GM12878 (cell line): ENCODE measurements around the gene PARM1. TPM values are rescaled to one million over a fixed set of nuclear protein-coding genes. Genes with fewer than 3 reads are reported as not detected.

ENCODE experiments used
- ATAC-seq: fragments of 200-7000 bp; cut with Tn5 transposase; 3 replicates; pipeline ENCODE4 v1.9.1; 2020; ENCODE audit warnings: mild to moderate bottlenecking, moderate library complexity
- BruUV-seq: library from RNA; stranded (reverse); fragments of 400-500 nt; replicated peaks from 2 replicates; lab custom pipeline; 2021; lab: Mats Ljungman, UMichigan
- CTCF ChIA-PET: fragments of 300-600 bp; sonication (Branson Sonifier 250); formaldehyde crosslinking; extraction: SDS; loops from one replicate; lab custom pipeline; 2021; ENCODE audit warnings: inconsistent platforms; lab: Yijun Ruan, JAX
- POLR2A ChIA-PET: fragments of 350-600 bp; formaldehyde crosslinking; extraction: SDS; loops from one replicate; lab custom pipeline; 2021; ENCODE audit warnings: inconsistent platforms; lab: Charles Lee
- RAD21 ChIA-PET: fragments of 300-600 bp; sonication (Branson Sonifier 250); formaldehyde crosslinking; loops from one replicate; lab custom pipeline; 2023; ENCODE audit warnings: antibody characterized with exemption; ENCODE audit not compliant: unreplicated experiment; lab: Charles Lee
- SMC1A ChIA-PET: fragments of 300-600 bp; sonication (Branson Sonifier 250); formaldehyde crosslinking; loops from one replicate; lab custom pipeline; 2023; ENCODE audit not compliant: unreplicated experiment, uncharacterized antibody; lab: Charles Lee
- DNase-seq: peaks from one replicate; pipeline ENCODE4 v3.0.0-alpha.2; 2011; ENCODE audit warnings: low read depth, low spot score
- FAIRE-seq: peaks from 3 replicates; lab custom pipeline; 2011; peaks lifted over from hg19 to GRCh38; lab: Jason Lieb, UNC
- H2AFZ ChIP-seq: 2 replicates; pipeline ENCODE4 v1.6.0; 2011; ENCODE audit warnings: low read depth, low read length, control low read depth; ENCODE audit not compliant: control insufficient read depth
- H3K27ac ChIP-seq: 2 replicates; pipeline ENCODE4 v1.5.1; 2011; ENCODE audit warnings: control low read depth; ENCODE audit not compliant: control insufficient read depth, insufficient read depth
- H3K27me3 ChIP-seq, 2 experiments: replicated peaks in 1 of 2; 2 replicates each; pipeline versions ENCODE4 v1.6.0 to v1.6.1; 2011; ENCODE audit warnings: low read length in 1 of 2; ENCODE audit not compliant: control insufficient read depth in 2 of 2, insufficient read depth in 2 of 2
- H3K36me3 ChIP-seq, 2 experiments: 2 replicates each; pipeline ENCODE4 v1.5.1; 2011; ENCODE audit warnings: low read length in 1 of 2; ENCODE audit not compliant: control insufficient read depth in 2 of 2, insufficient read depth in 2 of 2
- H3K4me1 ChIP-seq: 2 replicates; pipeline ENCODE4 v1.6.1; 2011; ENCODE audit warnings: mild to moderate bottlenecking, low read length, moderate library complexity, mixed read lengths; ENCODE audit not compliant: control insufficient read depth, insufficient read depth
- H3K4me2 ChIP-seq: 2 replicates; pipeline ENCODE4 v1.6.0; 2011; ENCODE audit warnings: control low read depth; ENCODE audit not compliant: control insufficient read depth, insufficient read depth
- H3K4me3 ChIP-seq: fragments of 200-600 bp; sonication (generic); 2 replicates; pipeline ENCODE4 v1.5.1; 2016
- H3K79me2 ChIP-seq: 2 replicates; pipeline ENCODE4 v1.6.0; 2011; ENCODE audit warnings: low read length; ENCODE audit not compliant: control insufficient read depth, insufficient read depth
- H3K9ac ChIP-seq: 2 replicates; pipeline ENCODE4 v1.8.0; 2011; ENCODE audit warnings: low read length, control low read depth, mixed read lengths; ENCODE audit not compliant: control insufficient read depth, insufficient read depth
- H3K9me3 ChIP-seq: replicated peaks from 3 replicates; pipeline ENCODE4 v1.5.1; 2011; ENCODE audit warnings: mild to moderate bottlenecking, low read length; ENCODE audit not compliant: control insufficient read depth, insufficient read depth
- H4K20me1 ChIP-seq: 2 replicates; pipeline ENCODE4 v1.6.0; 2011; ENCODE audit not compliant: control insufficient read depth, insufficient read depth
- CEBPB ChIP-seq, 2 experiments: fragments of 150-350 bp in 1 of 2; IDR thresholded peaks; 2 replicates each; pipeline ENCODE4 v1.6.1; 2012 to 2014; ENCODE audit warnings: low read depth in 2 of 2, low read length in 2 of 2, borderline replicate concordance in 1 of 2, inconsistent platforms in 1 of 2
- POU2F2 ChIP-seq: IDR thresholded peaks from 3 replicates; pipeline ENCODE4 v1.6.1; 2011; ENCODE audit warnings: low read depth, mild to moderate bottlenecking, low read length, borderline replicate concordance
- RELA ChIP-seq: fragments of 450-650 bp; IDR thresholded peaks from 2 replicates; pipeline ENCODE4 v1.8.0; 2014; ENCODE audit warnings: borderline replicate concordance; ENCODE audit not compliant: partially characterized antibody
- SIN3A ChIP-seq: IDR thresholded peaks from 2 replicates; pipeline ENCODE4 v1.6.1; 2012; ENCODE audit warnings: low read depth, low read length, improper control_type of control experiment
- ZBED1 ChIP-seq: IDR thresholded peaks from 2 replicates; pipeline ENCODE4 v1.6.1; 2016; ENCODE audit warnings: borderline replicate concordance
- WGBS: methylation state at CpG from one replicate; pipeline ENCODE4 v1.1.6; 2016; ENCODE audit warnings: low lambda C conversion rate; ENCODE audit not compliant: insufficient replicate concordance, insufficient coverage; ENCODE audit errors: missing lambda C conversion rate; 5-methylcytosine and 5-hydroxymethylcytosine counted together
- in situ Hi-C: fragments of 300-500 bp; cut with MboI; formaldehyde crosslinking; loops from 9 replicates; pipeline ENCODE4 v1.14.3; 2018; ENCODE audit warnings: mixed read lengths
- intact Hi-C: fragments of 100-400 bp; cut with micrococcal nuclease; formaldehyde crosslinking; loops from one replicate; pipeline ENCODE4 v1.14.2; 2022; ENCODE audit not compliant: unreplicated experiment
- polyA plus RNA-seq, 11 experiments: library from polyadenylated mRNA; depleted of rRNA in 4 of 11; unstranded in 6 of 11; stranded (reverse) in 5 of 11; fragments of >200 nt; fragmentation: Nextera tagmentation in 4 of 11; fragmentation: Illumina TruSeq in 1 of 11; extraction: Ambion mirVana in 4 of 11; extraction: Trizol in 1 of 11; gene quantifications; 1 replicate in 1 of 11; 2 replicates in 10 of 11; pipeline versions ENCODE4 v1.2.1 to v1.2.3, GENCODE V29; 2011 to 2016; ENCODE audit warnings: inconsistent platforms in 2 of 11, missing spikeins in 2 of 11, low read depth in 1 of 11
- total RNA-seq, 4 experiments: library from RNA; depleted of rRNA in 3 of 4; stranded (reverse); fragments of >200 nt in 3 of 4; fragmentation: Illumina TruSeq in 1 of 4; extraction: Trizol in 1 of 4; gene quantifications; 2 replicates each; pipeline versions ENCODE4 v1.2.1 to v1.2.3, GENCODE V29; 2013 to 2021
- TF ChIP-seq, protein P1 (sequence below): fragments of 450-650 bp; IDR thresholded peaks from 2 replicates; pipeline ENCODE4 v1.6.1; 2017; ENCODE audit warnings: antibody characterized with exemption, mild to moderate bottlenecking, moderate library complexity

Gene PARM1
- total and polyA plus RNA-seq, 10 of the 15 experiments (the other 5 are each of a cell fraction or from before 2014, with no cell fraction given) = 13.9 to 56.2 (median 41.3) TPM

DNA sequence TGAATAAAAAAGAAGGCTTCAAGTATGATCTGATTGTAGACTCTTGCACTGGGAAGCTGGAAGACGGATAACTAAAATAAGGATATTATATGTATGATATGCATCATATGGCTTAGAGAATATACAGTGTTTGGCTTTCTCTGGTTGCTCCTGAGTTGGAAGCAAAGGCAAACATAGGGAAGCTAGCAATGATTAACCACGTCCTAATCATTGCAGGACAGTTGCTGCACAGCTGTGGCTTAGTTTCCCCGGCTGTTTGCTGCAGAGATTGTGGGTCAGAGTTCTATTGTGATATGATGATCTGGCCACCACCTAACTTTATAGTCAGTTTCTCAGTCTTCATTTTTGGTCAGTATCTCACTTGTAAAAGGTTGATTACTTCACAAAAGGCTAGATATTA is 36.3 kb upstream of the PARM1 start (continued):
- TF ChIP-seq POU2F2 = no peak
- TF ChIP-seq CEBPB (IDR thresholded peaks at IDR 0.05; ENCODE audit: borderline replicate concordance in 1 of 2, low read depth in 2 of 2, low read length in 2 of 2) = no peak
- TF ChIP-seq RELA = no peak
- no peak for TF ChIP-seq ZBED1
- TF ChIP-seq SIN3A = no peak

DNA sequence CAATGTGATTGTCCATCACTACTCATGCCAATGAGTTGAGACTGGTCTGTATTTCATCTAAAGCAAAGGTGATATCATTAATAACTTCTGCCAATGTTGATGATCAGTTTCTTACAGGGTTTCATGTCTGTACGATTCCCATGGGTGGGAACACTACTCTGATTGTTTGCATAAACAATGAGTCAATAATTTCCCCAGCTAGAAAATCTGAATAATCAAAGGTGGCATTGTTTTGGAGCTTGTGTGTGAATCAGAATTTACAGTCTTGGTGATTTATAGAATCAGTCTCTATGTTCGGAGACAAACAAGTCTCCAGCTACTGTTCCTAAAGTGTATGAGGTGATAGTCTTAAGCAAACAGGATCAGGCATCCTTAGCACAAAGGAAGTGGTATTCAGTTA is 35.5 kb upstream of the PARM1 start:
- BruUV-seq = no TSS peak
- RAD21 ChIA-PET = no interaction called here
- ATAC-seq (no peak), FAIRE-seq (no peak)
- CTCF ChIA-PET = no interaction called here
- Histone ChIP-seq H3K79me2 (no peaks in the 10 kb centered on the region), H3K4me2 (no peak overlapping the region), H3K9me3 (no peaks in the 10 kb centered on the region), H3K4me3 (no peak overlapping the region)
- 10% methylated on average over 2 of the region's 2 CpGs for WGBS
- SMC1A ChIA-PET = no interaction called here
- TF ChIP-seq, protein P1, sequence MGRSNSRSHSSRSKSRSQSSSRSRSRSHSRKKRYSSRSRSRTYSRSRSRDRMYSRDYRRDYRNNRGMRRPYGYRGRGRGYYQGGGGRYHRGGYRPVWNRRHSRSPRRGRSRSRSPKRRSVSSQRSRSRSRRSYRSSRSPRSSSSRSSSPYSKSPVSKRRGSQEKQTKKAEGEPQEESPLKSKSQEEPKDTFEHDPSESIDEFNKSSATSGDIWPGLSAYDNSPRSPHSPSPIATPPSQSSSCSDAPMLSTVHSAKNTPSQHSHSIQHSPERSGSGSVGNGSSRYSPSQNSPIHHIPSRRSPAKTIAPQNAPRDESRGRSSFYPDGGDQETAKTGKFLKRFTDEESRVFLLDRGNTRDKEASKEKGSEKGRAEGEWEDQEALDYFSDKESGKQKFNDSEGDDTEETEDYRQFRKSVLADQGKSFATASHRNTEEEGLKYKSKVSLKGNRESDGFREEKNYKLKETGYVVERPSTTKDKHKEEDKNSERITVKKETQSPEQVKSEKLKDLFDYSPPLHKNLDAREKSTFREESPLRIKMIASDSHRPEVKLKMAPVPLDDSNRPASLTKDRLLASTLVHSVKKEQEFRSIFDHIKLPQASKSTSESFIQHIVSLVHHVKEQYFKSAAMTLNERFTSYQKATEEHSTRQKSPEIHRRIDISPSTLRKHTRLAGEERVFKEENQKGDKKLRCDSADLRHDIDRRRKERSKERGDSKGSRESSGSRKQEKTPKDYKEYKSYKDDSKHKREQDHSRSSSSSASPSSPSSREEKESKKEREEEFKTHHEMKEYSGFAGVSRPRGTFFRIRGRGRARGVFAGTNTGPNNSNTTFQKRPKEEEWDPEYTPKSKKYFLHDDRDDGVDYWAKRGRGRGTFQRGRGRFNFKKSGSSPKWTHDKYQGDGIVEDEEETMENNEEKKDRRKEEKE = no peak
- TF ChIP-seq, all 136 proteins: peak for 0
- Histone ChIP-seq H3K4me1 (no peaks in the 10 kb centered on the region), H3K27ac (no peak overlapping the region), H3K9ac (no peak overlapping the region), H3K36me3 (no peaks in the 10 kb centered on the region), H2AFZ (no peak overlapping the region), H3K27me3 (no peaks in the 10 kb centered on the region), H4K20me1 (no peaks in the 10 kb centered on the region)
- POLR2A ChIA-PET = no interaction called here
- intact Hi-C loops (no loop called here), in situ Hi-C loops (no loop called here)
- no peak for DNase-seq
